ENCODE results near the gene CHRNB1. TPM values are rescaled to one million over a fixed set of nuclear protein-coding genes. Genes with fewer than 3 reads are reported as not detected.

The CHRNB1 gene
- total RNA-seq, 1 experiment from 2014 or later = 12.7 TPM

DNA sequence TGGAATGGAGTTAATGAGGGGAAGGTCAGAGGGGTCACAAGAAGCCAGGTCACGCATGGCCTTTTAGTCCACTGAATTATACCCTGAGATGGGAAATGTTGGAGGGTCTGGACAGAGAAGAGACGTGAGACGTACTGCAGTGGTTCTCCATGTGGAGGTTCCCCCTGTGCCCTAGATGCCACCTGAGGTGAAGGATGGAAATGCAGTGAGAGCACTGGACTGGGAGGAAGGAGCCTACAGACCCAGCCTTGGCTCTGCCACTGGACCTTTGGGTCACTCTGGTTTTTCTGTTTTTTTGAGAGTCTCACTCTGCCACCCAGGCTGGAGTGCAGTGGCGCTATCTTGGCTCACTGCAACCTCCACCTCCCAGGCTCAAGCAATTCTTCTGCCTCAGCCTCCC is 48.7 kb upstream of the CHRNB1 start:
- peaks cover 6 to 18% (median 10%) of the 10 kb centered on the region in 3 experiments; a peak in 6 of 7 replicates for H3K36me3 Mint-ChIP-seq (ENCODE audit: insufficient read depth in 1 of 3, low read depth in 3 of 3)
- Histone ChIP-seq H2AK5ac (ENCODE audit: insufficient read length, low read length) (no peak overlapping the region), H3K4ac (ENCODE audit: low read depth, low read length) (no peak overlapping the region), H3T11ph (ENCODE audit: low read length) (no peak overlapping the region), H4K20me1 (ENCODE audit: control insufficient read depth, insufficient read depth, insufficient read length) (peaks cover under 1% of the 10 kb centered on the region), H3K56ac (ENCODE audit: insufficient read length, low read depth, low read length) (no peak overlapping the region), H3K9ac (ENCODE audit: extremely low read depth, insufficient read length, low read length) (no peak overlapping the region), H3K23ac (ENCODE audit: insufficient read length, low read depth, low read length) (no peak overlapping the region), H3K27me3 (ENCODE audit: insufficient read depth, low read length) (no peaks in the 10 kb centered on the region), H3K23me2 (ENCODE audit: insufficient read length, low read depth, low read length, poor library complexity, severe bottlenecking) (peaks cover 12% of the 10 kb centered on the region), H3K4me1 (ENCODE audit: insufficient read depth, low read length) (peaks cover 2% of the 10 kb centered on the region; the same call in 1 of the 2 replicates), H2BK12ac (ENCODE audit: insufficient read length, low read depth, low read length) (no peak overlapping the region), H4K91ac (ENCODE audit: insufficient read length, low read depth, low read length) (no peak overlapping the region), H2BK15ac (ENCODE audit: low read depth, low read length) (no peak overlapping the region), H3K18ac (ENCODE audit: insufficient read length, low read depth, low read length) (no peak overlapping the region), H2BK5ac (ENCODE audit: insufficient read length, low read length) (no peak overlapping the region), H2AFZ (ENCODE audit: low read length) (no peak overlapping the region), H3K4me2 (ENCODE audit: insufficient read depth, insufficient read length, low read length) (no peak overlapping the region), H2BK20ac (ENCODE audit: low read depth, low read length, poor library complexity, severe bottlenecking) (no peak overlapping the region), H4K8ac (replicated peaks; ENCODE audit: insufficient read length, low read depth, low read length) (no peak overlapping the region), H3K79me1 (ENCODE audit: insufficient read depth, low read depth, low read length, poor library complexity, severe bottlenecking) (no peaks in the 10 kb centered on the region), H3K14ac (ENCODE audit: insufficient read depth, low read length) (no peak overlapping the region), H3K79me2 (ENCODE audit: insufficient read depth, low read length) (no peaks in the 10 kb centered on the region), H3K27ac (ENCODE audit: insufficient read length, low read depth, low read length) (no peak overlapping the region), H4K5ac (ENCODE audit: insufficient read length, low read depth, low read length) (no peak overlapping the region), H2BK120ac (ENCODE audit: low read depth, low read length, poor library complexity, severe bottlenecking) (no peak overlapping the region), H3K9me3 (ENCODE audit: control insufficient read depth, low read depth, low read length) (no peaks in the 10 kb centered on the region)
- H3K4me3 Mint-ChIP-seq = peak overlapping the region in 1 of 2 experiments; percentile 3; a peak in 2 of 5 replicates
- WGBS (ENCODE audit: extremely low coverage, insufficient read length, low lambda C conversion rate) = no CpG with 5 or more reads among the region's 4 CpGs
- H3K27ac Mint-ChIP-seq = no peak overlapping the region
- TF ChIP-seq, protein P1, sequence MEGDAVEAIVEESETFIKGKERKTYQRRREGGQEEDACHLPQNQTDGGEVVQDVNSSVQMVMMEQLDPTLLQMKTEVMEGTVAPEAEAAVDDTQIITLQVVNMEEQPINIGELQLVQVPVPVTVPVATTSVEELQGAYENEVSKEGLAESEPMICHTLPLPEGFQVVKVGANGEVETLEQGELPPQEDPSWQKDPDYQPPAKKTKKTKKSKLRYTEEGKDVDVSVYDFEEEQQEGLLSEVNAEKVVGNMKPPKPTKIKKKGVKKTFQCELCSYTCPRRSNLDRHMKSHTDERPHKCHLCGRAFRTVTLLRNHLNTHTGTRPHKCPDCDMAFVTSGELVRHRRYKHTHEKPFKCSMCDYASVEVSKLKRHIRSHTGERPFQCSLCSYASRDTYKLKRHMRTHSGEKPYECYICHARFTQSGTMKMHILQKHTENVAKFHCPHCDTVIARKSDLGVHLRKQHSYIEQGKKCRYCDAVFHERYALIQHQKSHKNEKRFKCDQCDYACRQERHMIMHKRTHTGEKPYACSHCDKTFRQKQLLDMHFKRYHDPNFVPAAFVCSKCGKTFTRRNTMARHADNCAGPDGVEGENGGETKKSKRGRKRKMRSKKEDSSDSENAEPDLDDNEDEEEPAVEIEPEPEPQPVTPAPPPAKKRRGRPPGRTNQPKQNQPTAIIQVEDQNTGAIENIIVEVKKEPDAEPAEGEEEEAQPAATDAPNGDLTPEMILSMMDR (conservative IDR thresholded peaks at IDR 0.05) = no peak
- no peaks in the 10 kb centered on the region for H3K9me3 Mint-ChIP-seq
- peaks cover 2% of the 10 kb centered on the region for H3K27me3 Mint-ChIP-seq (ENCODE audit: low read depth)
- DNase-seq = no peak
- peaks cover 10 to 13% of the 10 kb centered on the region in 2 experiments for H3K4me1 Mint-ChIP-seq
